GM18526 (cell line): ENCODE measurements around the gene ADISSP.

ENCODE experiments used
- POLR2A ChIP-seq: IDR thresholded peaks from 3 replicates; pipeline ENCODE4 v1.6.1; 2011; ENCODE audit not compliant: insufficient read length; ENCODE audit errors: extremely low read depth

ADISSP gene

GRCh38 chr20:3740615-3741301 is 26.8 kb downstream of the ADISSP start:
- no peak for TF ChIP-seq POLR2A

- TF ChIP-seq POLR2A = no peak
Measured at GRCh38 chr20:3739926-3740451, 27.6 kb downstream of the ADISSP start.

GRCh38 chr20:3739054-3739925 is 28.3 kb downstream of the ADISSP start:
- TF ChIP-seq POLR2A = no peak

GRCh38 chr20:3738111-3739053 is 29.2 kb downstream of the ADISSP start:
- TF ChIP-seq POLR2A = no peak

GRCh38 chr20:3735768-3736167 is 31.8 kb downstream of the ADISSP start:
- no peak for TF ChIP-seq POLR2A

- TF ChIP-seq POLR2A = no peak
Measured at GRCh38 chr20:3734111-3734843, 33.3 kb downstream of the ADISSP start.

GRCh38 chr20:3733119-3733995 is 34.2 kb downstream of the ADISSP start:
- no peak for TF ChIP-seq POLR2A

- no peak for TF ChIP-seq POLR2A
Measured at GRCh38 chr20:3732327-3733118, 35.0 kb downstream of the ADISSP start, which contains the start of gene HSPA12B. TSS of gene HSPA12B (plus strand) at chr20:3732685. CDS start at chr20:3738675, 5,990 bp downstream.

- no peak for TF ChIP-seq POLR2A
Measured at GRCh38 chr20:3731944-3732326, 35.6 kb downstream of the ADISSP start.

- TF ChIP-seq POLR2A = no peak
Measured at GRCh38 chr20:3730803-3731672, 36.5 kb downstream of the ADISSP start.

GRCh38 chr20:3729811-3730540 is 37.6 kb downstream of the ADISSP start:
- no peak for TF ChIP-seq POLR2A
